ENCODE measurements around the gene ARPC5. TPM values are rescaled to one million over a fixed set of nuclear protein-coding genes. Genes with fewer than 3 reads are reported as not detected.

ARPC5 gene
- total RNA-seq, 1 donor from 2014 or later: 68.0 TPM

DNA sequence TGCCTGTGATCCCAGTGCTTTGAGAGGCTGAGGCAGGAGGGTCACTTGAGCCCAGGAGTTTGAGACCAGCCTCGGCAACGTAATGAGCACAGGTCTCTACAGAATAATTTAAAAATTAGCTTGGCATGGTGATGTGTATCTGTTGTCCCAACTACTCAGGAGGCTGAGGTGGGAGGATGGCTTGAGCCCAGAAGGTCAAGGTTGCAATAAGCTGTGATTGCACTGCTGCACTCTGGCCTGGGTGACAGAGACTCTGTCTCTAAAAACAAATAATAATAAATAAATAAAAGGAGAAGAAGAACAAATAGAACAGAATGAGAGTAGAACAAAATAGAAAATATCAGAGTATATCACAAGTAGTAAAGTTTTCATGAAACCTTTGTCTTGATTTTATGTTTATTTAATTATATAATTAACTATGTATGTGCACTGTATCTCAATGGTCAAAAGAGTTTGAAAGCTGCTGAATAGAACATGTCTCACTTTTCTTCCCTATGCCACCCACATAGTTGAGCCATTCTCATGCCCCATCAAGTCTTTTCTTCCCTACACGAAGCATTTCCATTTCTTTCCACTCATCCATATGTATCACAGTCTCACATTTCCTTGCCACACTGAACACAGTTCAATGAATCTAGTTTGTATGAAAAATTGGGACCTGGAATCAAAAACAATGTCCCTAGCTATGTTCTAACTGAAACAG is 40.5 kb upstream of the ARPC5 start:
- Mint-ChIP-seq H3K27me3 (no peaks in the 10 kb centered on the region), H3K4me1 (ENCODE audit: low read depth) (no peaks in the 10 kb centered on the region), H3K27ac (peak overlapping the region; percentile 3), H3K4me3 (ENCODE audit: low read depth) (no peak overlapping the region), H3K9me3 (ENCODE audit: low read depth) (peaks cover 4% of the 10 kb centered on the region), H3K36me3 (ENCODE audit: insufficient read depth) (peaks cover 2% of the 10 kb centered on the region)
- TF ChIP-seq, protein P1, sequence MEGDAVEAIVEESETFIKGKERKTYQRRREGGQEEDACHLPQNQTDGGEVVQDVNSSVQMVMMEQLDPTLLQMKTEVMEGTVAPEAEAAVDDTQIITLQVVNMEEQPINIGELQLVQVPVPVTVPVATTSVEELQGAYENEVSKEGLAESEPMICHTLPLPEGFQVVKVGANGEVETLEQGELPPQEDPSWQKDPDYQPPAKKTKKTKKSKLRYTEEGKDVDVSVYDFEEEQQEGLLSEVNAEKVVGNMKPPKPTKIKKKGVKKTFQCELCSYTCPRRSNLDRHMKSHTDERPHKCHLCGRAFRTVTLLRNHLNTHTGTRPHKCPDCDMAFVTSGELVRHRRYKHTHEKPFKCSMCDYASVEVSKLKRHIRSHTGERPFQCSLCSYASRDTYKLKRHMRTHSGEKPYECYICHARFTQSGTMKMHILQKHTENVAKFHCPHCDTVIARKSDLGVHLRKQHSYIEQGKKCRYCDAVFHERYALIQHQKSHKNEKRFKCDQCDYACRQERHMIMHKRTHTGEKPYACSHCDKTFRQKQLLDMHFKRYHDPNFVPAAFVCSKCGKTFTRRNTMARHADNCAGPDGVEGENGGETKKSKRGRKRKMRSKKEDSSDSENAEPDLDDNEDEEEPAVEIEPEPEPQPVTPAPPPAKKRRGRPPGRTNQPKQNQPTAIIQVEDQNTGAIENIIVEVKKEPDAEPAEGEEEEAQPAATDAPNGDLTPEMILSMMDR (IDR thresholded peaks at IDR 0.05; ENCODE audit: unreplicated experiment): no peak
- no peak for DNase-seq (ENCODE audit: low spot score, unreplicated experiment)

DNA sequence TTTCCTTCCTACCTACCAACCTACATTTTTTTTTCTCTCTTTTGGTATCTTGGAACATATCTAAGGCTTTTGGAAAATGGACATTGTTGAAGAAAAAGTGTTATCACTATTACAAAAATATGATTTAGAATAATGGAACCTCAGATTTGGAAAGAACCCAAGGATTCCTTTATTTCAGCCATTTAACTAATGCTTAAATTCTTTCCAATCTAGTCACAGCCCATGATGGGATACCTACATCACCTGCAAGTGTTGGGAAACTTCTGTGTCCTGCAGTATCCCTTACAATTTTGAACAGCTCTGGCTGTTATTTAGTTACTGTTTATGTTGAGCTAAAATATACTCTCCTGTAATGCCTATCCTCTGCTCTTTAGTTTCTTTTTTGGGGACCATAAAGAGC is 39.8 kb upstream of the ARPC5 start:
- no peak overlapping the region for H3K4me3 Mint-ChIP-seq (ENCODE audit: low read depth)
- H3K4me1 Mint-ChIP-seq (ENCODE audit: low read depth): no peaks in the 10 kb centered on the region
- H3K27me3 Mint-ChIP-seq: no peaks in the 10 kb centered on the region
- TF ChIP-seq, protein P1 (IDR thresholded peaks at IDR 0.05; ENCODE audit: unreplicated experiment): no peak
- no peak for DNase-seq (ENCODE audit: low spot score, unreplicated experiment)
- peaks cover 9% of the 10 kb centered on the region for H3K9me3 Mint-ChIP-seq (ENCODE audit: low read depth)
- H3K27ac Mint-ChIP-seq: no peak overlapping the region
- peaks cover 3% of the 10 kb centered on the region for H3K36me3 Mint-ChIP-seq (ENCODE audit: insufficient read depth)

DNA sequence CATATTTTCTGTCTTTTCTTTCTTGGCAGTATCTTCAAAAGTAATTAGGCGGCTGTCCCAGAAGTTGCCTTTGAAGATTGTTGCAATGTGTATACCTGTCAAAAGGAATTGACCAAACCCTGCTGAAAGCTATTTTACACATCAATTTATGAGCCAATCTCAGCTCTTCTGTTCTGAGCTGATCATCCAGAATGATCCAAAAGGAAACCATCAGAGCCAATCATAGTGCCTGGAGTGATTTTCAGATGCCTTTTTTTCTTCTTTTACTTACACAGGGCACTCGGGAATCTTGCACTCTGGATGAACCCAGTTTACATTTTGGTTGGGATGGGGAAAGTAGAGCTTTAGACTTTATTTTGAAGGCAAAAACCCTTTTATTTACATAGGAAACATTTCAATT is 39.3 kb upstream of the ARPC5 start:
- Mint-ChIP-seq H3K9me3 (ENCODE audit: low read depth) (peaks cover 5% of the 10 kb centered on the region), H3K4me3 (ENCODE audit: low read depth) (no peak overlapping the region), H3K27ac (no peak overlapping the region), H3K36me3 (ENCODE audit: insufficient read depth) (peaks cover 3% of the 10 kb centered on the region), H3K4me1 (ENCODE audit: low read depth) (no peaks in the 10 kb centered on the region), H3K27me3 (no peaks in the 10 kb centered on the region)
- TF ChIP-seq, protein P1 (IDR thresholded peaks at IDR 0.05; ENCODE audit: unreplicated experiment): no peak
- DNase-seq (ENCODE audit: low spot score, unreplicated experiment): no peak

DNA sequence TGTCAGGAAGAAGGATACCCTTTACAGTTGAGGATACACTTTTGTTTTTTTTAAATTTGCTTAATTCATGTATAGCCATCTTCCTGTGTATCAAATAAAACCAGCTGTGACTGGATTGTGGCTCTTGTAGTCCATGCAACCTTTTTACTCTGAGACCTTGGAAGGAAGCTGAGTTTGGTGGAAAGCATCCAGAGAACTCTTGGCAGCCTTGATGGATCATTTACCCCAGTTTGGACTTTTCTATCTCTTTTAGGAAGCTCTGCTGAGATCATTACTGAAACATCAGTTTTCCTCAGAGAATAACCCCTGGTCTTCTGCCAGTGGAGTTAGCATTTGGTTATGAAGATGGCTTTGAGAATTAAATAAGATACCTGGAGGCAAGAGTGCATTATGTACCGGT is 38.8 kb upstream of the ARPC5 start:
- H3K4me3 Mint-ChIP-seq (ENCODE audit: low read depth): no peak overlapping the region
- TF ChIP-seq, protein P1 (IDR thresholded peaks at IDR 0.05; ENCODE audit: unreplicated experiment): no peak
- peaks cover 3% of the 10 kb centered on the region for H3K36me3 Mint-ChIP-seq (ENCODE audit: insufficient read depth)
- H3K4me1 Mint-ChIP-seq (ENCODE audit: low read depth): no peaks in the 10 kb centered on the region
- peaks cover 8% of the 10 kb centered on the region for H3K9me3 Mint-ChIP-seq (ENCODE audit: low read depth)
- DNase-seq (ENCODE audit: low spot score, unreplicated experiment): no peak
- H3K27me3 Mint-ChIP-seq: no peaks in the 10 kb centered on the region
- H3K27ac Mint-ChIP-seq: no peak overlapping the region

DNA sequence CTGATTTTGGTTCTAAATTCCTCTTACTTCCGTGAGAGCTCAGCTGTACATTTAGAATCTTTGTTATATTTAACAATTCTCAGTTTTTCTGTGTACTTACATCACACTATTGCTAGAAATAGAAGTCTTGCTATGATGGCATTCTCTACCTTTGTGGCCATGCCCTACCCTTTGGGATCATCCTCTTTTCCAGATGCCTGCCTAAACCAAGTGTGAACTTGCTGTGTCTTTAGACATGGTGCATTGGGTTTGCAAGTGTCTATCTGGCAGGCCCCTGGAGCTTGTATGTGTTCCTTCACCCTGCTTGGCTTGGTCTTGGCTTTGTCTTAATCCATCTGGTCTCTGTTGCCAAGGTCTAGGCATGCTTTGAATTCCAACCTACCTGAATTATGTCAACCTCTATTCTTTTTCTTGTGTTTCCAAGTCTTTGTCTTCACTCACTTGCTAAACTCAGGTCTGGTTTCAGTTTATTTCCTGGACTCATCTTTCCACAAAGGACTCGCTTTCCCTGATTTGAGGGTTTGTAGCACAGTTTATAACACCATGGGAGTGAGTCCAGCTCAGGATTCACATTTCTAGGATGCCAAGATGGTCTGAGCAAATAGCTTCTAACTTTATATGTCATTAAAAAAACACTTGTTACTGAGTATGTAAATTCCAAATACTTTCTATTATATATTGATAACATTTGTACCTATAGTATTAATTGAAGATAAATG is 38.2 kb upstream of the ARPC5 start:
- TF ChIP-seq, protein P1 (IDR thresholded peaks at IDR 0.05; ENCODE audit: unreplicated experiment): no peak
- no peaks in the 10 kb centered on the region for H3K27me3 Mint-ChIP-seq
- no peaks in the 10 kb centered on the region for H3K4me1 Mint-ChIP-seq (ENCODE audit: low read depth)
- no peak overlapping the region for H3K27ac Mint-ChIP-seq
- H3K36me3 Mint-ChIP-seq (ENCODE audit: insufficient read depth): peaks cover 3% of the 10 kb centered on the region
- H3K9me3 Mint-ChIP-seq (ENCODE audit: low read depth): peaks cover 10% of the 10 kb centered on the region
- no peak for DNase-seq (ENCODE audit: low spot score, unreplicated experiment)
- no peak overlapping the region for H3K4me3 Mint-ChIP-seq (ENCODE audit: low read depth)

Measured in progenitor cell of endocrine pancreas (in vitro differentiated cells).